Neural cell (in vitro differentiated cells): ENCODE data around the gene MS4A2.

Experiments used
- EZH2 ChIP-seq: fragments of 200-600, 300-800 bp; shearing (Covaris generic), sonication (generic); IDR thresholded peaks from 2 replicates; pipeline ENCODE4 v1.6.1; 2014; ENCODE audit warnings: antibody characterized with exemption, low read length, borderline replicate concordance, mild to moderate bottlenecking; ENCODE audit not compliant: insufficient read depth, poor library complexity, severe bottlenecking
- TF ChIP-seq, protein P1 (sequence below): fragments of 450-650 bp; IDR thresholded peaks from 2 replicates; pipeline ENCODE4 v1.5.1; 2014; ENCODE audit warnings: antibody characterized with exemption, mild to moderate bottlenecking, moderate library complexity; ENCODE audit not compliant: poor library complexity, severe bottlenecking

DNA sequence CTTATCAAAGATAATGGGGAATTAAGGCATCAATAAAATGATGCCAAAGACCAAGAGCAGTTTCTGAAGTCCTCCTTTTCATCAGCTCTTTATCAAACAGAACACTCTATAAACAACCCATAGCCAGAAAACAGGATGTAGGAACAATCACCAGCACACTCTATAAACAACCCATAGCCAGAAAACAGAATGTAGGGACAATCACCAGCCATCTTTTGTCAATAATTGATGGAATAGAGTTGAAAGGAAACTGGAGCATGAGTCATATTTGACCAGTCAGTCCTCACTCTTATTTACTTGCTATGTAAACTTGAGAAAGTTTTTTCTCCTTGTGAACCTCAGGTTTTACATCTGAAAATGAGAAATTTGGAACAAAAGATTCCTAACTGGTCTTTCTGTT, 10.0 kb downstream of the MS4A2 start:
- TF ChIP-seq, protein P1, sequence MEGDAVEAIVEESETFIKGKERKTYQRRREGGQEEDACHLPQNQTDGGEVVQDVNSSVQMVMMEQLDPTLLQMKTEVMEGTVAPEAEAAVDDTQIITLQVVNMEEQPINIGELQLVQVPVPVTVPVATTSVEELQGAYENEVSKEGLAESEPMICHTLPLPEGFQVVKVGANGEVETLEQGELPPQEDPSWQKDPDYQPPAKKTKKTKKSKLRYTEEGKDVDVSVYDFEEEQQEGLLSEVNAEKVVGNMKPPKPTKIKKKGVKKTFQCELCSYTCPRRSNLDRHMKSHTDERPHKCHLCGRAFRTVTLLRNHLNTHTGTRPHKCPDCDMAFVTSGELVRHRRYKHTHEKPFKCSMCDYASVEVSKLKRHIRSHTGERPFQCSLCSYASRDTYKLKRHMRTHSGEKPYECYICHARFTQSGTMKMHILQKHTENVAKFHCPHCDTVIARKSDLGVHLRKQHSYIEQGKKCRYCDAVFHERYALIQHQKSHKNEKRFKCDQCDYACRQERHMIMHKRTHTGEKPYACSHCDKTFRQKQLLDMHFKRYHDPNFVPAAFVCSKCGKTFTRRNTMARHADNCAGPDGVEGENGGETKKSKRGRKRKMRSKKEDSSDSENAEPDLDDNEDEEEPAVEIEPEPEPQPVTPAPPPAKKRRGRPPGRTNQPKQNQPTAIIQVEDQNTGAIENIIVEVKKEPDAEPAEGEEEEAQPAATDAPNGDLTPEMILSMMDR: no peak
- TF ChIP-seq EZH2: no peak
